HT1080 (cell line): Measurements from ENCODE around the gene CAMP. TPM values are rescaled to one million over a fixed set of nuclear protein-coding genes. Genes with fewer than 3 reads are reported as not detected.
"Not testable (repeated sequence)": the region's sequence is repeated elsewhere in the genome, so short reads cannot be mapped to it uniquely, and the experiment has no call there.

Experiments used
- DNase-seq: peaks from one replicate; pipeline ENCODE4 v3.0.0-alpha.2; 2015; ENCODE audit warnings: low read depth
- polyA plus RNA-seq, 2 experiments: library from polyadenylated mRNA; depleted of rRNA; stranded (reverse); fragments of >200 nt; gene quantifications; 2 replicates each; pipeline ENCODE4 v1.2.3, GENCODE V29; 2015
- total RNA-seq: library from RNA; depleted of rRNA; stranded (reverse); fragments of >200 nt; shearing (Covaris generic); gene quantifications from 2 replicates; pipeline ENCODE4 v1.2.3, GENCODE V29; 2014; rRNA removed

CAMP gene, protein sequence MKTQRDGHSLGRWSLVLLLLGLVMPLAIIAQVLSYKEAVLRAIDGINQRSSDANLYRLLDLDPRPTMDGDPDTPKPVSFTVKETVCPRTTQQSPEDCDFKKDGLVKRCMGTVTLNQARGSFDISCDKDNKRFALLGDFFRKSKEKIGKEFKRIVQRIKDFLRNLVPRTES
- total RNA-seq = not detected in 2 replicates
- polyA plus RNA-seq (2015; cell fraction: cytosol; rRNA removed) = not detected in 2 replicates
- polyA plus RNA-seq (2015; cell fraction: nucleus; rRNA removed) = not detected in 2 replicates

DNA sequence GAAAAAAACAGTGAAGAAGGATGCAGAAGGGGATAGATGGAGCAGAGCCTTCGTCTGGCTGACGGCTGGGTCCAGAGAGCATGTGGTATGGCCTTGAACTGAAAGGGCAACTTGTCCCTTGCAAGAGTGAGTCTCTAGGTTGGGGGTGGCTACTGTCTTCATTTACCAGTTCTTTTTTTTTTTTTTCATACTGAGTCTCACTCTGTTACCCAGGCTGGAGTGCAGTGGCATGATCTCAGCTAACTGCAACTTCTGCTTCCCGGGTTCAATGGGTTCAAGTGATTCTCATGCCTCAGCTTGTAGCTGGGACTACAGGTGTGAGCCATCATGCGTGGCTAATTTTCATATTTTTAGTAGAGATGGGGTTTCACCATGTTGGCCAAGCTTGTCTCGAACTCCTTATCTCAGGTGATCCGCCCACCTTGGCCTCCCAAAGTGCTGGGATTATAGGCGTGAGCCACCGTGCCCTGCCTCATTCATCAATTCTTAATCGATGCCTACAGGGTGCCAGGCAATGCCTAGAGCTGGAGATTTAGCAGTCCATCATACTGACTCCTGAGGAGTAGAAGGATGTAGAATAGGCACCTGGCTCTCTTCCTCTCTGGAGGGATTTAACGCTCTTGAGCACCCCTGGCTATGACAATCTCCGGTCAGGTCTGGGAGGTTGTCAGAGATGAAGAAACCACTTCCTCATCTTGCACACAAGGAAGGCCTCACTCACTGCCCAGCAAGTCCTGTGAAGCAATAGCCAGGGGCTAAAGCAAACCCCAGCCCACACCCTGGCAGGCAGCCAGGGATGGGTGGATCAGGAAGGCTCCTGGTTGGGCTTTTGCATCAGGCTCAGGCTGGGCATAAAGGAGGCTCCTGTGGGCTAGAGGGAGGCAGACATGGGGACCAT is at the start of gene CAMP:
Gene CAMP, plus strand, starts transcription at position 880 of the 898 bp plus-strand sequence. Its CDS starts 17 bp downstream, at position 897.
- peak; percentile 76 for DNase-seq

DNA sequence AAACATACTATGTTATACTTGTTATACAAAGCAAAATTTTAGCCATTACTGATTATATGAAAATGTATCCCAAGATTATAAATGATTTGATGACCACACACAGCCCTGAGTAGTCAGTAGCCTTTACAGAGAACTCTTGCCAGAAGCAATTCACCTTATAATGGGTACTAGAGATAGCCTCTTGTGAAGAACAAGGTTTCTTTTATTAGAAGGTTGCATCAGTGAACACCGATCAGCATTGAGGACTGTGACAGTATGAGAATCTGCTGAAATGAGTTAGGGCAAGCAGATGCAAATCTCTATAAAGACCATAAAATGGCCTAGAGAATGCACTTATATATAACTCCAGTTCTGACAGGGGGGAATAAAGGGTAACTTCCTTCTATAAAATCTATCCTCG is 45.2 kb upstream of the CAMP start:
- DNase-seq = no peak

DNA sequence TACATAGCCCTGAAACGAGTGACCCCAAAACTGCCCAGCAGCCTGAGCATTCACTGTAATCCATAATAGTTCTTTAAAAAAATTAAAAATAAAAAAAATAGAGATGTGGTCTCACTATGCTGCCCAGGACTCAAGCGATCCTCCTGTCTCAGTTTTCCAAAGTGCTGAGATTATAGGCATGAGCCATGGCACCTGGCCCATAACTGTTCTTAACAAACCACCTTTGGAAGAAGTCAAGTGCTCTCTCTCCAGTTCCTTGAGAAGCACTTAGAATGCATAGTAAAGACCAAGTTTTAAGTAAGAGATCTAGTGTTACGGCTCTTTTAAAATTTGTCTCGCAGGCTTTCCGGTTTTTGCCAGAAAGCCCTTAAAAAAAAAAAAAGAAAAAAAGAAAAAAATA is 43.3 kb upstream of the CAMP start:
- DNase-seq = no peak

DNA sequence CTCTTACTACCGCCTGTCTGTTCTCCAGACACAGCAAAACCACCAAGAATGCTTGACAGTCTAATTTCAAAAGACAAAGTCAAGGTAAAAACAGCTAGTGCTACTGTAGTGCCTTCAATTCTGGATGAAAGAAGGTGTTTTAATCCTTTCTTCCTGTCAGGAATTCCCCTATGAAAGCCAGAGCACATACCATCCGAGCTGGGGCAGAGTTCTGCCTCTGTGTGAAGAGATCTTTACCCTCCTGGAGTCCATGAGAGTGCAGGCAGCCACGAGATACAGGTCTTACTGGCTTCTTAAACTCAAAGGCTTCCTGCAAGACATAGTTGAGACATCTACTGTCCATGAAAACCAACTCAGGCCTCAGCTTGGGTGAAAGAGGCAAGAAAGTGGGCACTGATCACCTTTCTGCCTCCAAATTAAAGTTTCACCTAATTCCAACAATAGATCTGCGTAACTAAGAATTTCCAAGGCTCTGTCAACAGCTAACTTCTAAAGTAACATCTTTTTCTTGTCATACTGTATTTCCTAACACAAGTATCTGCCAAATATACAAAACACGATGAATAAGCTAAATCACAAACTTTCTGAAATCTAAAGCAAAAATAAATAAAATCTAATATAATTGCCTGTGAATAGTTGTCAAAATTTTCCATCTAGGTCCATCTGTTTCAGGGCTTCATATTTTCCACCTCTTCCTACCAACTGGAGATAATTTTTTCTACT is 42.6 kb upstream of the CAMP start:
- DNase-seq = no peak

DNA sequence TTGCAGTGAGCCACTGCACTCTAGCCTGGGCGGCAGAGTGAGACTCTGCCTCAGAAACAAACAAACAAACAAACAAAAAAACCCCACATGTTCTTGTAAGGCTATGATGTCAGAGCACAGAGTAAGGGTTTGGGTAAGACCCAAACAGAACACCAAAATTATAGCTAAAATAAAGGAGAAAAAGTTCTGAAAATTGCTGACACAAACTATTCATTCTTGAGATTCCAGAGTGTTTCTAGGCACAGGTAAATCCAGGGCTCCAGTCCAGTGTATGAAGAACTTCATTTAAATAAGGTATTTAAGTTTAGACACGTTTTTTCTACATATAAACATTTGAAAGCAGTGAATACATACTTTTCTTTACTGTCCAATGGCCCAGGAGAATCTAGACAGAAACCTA is 39.0 kb upstream of the CAMP start:
- no peak for DNase-seq

DNA sequence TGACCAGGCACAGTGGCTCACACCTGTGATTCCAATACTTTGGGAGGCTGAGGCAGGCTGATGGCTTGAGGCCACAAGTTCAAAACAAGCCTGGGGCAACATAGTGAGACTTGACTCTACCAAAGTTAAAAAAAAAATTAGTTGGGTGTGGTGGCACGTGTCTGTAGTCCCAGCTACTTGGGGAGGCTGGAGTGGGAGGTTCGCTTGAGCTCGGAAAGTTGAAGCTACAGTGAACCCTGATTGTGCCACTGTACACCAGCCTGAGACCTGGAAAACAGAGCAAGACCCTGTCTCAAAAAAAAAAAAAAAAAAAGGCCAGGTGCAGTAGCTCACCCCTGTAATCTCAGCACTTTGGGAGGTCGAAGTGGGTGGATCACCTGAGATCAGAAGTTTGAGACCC is 38.2 kb upstream of the CAMP start:
- DNase-seq = no peak

DNA sequence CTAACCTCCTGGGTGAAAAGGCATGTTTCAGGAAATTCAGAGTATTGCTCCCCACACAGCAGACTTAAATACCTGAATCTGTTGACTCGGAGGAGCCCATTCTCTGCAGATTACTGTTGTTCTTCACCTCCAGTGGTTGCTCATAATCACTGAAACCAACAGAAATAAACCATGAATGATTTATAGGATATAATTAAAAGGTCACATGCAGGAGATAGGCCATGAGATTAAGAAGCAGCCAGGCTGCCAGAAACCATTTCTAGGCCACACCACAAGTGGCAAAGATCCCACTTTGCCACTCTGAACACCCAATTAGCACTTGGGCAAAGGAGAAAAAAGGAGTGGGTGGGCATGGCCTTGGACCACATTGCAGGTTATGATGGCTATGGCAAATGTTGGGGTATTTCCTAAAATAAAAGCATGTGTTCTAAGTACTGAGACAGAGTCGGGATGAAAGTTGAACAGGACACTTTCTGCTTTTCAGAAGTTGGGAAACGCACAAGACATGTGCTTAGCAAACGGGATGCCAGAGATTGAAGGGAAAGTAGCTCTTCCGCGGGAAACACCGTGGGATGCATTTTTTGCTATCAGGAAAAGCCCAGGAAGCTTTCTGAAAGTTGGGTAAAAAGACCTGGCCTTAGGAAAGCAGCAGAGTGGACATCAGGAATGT is 36.5 kb upstream of the CAMP start:
- DNase-seq = peak; percentile 5

DNA sequence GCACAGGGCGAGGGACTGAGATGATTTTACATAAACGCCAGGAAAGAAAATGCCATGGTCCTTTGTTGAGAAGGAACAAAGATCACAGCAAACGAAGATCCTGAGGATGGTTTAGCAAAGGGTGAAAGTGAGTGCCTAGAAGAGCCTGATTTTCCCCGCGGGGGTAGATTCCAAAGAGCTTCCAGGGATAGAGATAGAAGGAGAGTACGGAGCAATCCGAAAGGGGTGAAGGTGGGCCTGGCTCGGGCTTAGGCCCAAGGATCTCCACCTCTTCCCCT is 36.1 kb upstream of the CAMP start:
- DNase-seq = peak; percentile 6

DNA sequence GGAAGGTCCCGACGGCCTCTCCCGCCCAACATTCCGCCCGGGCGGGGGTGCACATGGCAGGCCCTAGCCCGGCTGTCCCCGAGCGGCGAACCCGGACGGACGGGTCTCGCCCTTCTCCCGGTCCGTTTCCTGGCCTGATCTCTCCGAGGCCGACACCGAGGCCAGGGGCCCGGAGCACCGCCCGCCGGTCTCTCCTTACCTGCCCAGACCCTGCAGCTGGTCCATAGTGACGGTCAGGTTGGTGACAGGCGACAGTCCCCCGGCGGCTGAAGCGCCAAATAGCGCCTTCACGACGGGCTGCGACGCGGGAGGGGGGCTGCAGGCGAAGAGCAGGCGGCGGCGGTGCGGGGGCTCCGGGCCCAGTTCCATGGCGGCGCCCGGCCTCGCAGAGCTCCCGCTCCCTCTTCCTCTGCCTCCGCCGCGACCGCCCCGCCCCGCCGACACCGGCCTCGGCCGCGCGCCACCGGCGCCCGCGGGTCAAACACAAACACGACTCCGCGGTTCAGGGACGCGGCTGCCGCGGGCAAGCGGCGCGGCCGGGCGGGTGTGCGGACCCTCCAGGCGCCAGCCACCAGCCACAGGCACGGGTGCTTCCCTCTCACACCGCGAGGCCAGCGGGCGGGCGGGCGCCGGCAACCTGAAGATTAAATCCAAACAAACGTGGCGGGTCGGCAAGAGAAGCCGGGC is 35.6 kb upstream of the CAMP start:
- DNase-seq = peak; percentile 7

DNA sequence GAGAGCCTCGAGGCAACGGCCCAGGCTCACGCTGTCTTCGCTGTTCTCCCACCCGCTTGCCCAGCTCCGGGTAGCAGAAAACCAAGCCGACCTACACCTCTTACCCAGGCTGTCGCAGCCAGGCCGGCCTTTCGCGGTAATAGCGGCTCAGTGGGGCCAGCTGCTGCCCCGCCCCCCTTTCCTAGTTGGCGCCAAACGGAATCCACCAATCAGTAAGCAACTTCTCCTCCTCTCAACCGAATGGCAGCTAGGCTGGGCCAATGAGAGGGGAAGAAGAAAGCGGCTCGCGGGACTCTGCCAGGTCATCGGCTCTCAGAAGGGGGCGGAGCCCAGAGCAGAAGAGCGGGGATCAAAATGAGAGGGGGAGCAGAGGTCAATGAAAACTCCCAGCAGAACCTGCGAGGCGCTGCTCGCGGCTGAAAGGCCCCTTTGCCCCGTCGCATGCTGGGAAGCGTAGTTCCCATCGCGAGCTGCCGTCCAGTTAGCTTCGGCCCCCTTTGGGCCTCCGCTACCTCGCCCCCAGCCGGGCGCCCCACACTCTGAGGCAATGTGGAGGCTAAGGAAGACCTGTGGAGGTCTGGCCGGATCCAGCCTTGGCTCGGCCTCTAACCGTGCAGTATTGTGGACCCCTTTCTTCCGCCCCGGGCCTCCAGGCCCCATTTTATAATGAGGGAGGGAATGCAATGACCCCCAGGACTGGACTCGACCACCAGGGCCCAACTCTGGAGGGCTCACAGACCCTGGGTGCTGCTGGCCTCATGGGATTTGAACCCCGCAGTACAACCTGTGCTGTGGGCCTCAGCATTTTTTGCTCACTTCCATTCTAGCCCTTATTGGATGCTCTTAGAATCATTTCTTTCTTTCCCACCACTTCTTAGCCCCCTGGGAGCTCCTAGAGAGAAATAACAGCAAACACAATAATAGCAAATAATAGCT is 34.8 kb upstream of the CAMP start, which contains the start of gene CDC25A:
Gene CDC25A, minus strand, starts transcription at position 152 of the 936 bp plus-strand sequence. CDS start 470 bp downstream, outside the sequence.
- DNase-seq = peak; percentile 100

DNA sequence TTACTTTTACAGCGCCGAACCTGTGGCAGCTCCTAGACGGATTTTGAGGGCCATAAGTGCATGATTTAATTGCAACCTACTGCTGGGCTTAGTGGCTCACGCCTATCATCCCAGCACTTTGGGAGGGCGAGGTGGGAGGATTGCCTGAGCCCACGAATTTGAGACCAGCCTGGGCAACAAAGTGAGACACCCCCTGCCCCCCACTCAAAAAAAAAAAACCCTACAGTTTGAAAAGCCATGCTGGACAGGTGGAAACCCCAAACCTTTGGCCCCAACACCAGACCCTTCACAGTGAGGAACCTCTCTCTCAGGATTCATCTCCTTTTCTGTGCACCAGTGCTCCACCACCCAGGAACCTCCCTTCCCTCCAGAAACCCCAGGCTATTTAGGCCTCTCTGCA is 34.0 kb upstream of the CAMP start:
- no peak for DNase-seq

DNA sequence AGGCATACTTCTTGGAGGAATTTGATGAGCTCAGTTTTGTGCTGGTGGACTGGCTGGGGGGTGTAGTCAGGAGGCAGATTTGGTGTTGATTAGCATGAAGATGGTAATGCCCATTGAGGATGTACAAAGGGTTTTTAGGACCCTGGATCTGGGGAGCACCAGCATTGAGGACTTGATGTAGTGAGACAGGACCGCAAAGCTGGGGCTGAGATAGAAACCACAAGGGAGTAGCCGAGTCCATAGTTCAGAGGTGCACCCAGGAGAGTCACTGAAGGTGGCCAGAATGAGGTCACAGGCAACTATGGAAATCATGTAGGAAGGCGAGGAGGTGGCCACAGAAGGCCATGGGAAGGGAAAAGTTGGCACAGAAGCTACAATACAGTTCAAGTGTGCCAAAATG is 32.4 kb upstream of the CAMP start:
- no peak for DNase-seq

DNA sequence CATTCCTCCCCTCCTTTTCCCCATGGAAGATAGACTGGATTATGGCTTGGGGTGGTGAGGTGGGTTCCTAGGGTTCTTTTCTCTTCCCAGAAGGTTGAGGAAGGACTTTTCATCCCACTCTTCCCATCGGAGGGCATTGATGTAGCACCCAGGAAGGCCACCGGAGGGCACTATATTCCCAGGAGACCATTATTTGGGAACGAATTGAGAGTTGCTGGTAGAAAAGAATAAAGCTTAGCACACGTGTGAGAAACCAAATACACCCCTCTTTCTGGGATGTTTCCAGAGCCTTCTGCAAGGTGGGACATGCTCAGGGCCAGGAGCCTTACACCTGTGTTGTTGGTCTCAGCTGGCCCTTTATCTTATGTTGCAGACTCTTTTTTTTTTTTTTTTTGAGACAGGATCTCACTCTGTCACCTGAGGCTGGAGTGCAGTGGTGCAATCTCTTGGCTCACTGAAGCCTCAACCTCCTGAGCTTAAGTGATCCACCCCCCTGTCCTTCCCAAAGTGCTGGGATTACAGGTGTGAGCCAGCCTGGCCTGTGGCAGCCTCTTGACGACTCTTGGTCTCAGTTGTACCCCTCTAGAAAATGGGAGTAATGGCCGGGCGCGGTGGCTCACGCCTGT is 28.7 kb upstream of the CAMP start:
- DNase-seq = peak; percentile 60

DNA sequence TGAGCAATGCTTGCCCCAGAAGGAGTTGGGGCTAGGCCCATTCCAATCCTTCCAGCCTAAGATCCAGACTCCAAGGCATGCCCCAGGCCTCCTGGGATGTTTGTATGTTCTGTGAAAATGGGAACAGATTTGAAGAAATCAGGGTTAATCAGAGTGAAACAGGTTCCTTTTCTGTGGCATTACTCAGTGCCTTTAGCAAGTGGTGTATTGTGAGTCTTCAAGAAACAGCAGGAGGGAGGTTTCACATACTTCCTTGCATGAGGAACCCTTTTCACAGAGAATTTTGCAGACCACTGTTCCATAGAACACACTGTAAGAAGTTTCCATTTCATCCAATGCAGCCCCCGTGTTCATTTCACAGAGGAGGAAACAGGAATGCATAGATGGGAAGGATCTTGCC is 26.7 kb upstream of the CAMP start:
- no peak for DNase-seq

DNA sequence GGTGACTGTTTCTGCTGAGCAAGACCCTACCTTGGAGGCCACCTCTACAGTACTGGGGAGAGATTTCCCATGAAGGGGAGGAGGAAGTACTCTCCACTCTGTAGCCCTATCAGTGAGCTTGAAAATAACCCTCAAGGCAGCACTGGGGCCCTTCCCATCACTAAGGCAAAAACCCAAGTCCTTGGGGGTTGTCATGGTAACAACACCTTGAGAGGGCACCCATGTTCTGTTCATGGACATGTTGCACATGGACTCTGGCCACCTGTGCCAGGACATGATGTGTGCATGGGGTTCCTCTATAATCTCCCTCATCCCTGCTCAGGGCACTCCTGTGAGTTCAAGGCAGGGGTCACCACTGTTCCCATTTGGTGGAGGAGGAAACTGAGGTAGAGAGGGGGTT is 24.2 kb upstream of the CAMP start:
- no peak for DNase-seq

DNA sequence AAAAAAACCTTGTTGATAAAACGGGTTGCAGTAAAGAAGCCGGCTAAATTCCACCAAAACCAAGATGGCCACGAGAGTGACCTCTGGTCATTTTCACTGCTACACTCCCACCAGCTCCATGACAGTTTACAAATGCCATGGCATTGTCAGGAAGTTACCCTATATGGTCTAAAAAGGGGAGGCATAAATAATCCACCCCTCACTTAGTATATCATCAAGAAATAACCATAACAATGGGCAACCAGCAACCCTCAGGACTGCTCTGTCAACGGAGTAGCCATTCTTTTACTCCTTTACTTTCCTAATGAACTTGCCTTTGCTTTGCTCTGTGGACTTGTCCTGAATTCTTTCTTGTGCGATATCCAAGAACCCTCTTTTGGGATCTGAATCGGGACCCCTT is 20.7 kb upstream of the CAMP start:
- no peak for DNase-seq

DNA sequence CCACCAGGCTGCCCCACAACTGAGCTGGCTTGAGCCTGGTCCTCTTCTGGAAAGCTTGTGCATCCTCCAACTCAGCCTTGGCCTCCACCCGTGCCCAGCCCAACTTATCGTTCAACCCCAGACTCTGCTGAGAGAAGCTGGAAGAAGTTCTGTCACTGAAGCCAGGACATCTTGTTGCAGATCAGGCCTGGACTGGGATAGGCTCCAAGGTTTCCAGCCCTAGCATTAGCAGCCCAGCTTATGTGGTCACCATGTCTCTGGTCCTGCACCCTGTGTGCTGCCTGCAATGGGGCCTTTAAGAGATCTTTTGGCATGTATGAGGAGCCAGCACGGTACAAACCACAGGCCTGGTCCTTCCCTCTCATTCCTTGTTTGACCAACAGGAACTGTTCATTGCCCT is 15.2 kb upstream of the CAMP start:
- no peak for DNase-seq

DNA sequence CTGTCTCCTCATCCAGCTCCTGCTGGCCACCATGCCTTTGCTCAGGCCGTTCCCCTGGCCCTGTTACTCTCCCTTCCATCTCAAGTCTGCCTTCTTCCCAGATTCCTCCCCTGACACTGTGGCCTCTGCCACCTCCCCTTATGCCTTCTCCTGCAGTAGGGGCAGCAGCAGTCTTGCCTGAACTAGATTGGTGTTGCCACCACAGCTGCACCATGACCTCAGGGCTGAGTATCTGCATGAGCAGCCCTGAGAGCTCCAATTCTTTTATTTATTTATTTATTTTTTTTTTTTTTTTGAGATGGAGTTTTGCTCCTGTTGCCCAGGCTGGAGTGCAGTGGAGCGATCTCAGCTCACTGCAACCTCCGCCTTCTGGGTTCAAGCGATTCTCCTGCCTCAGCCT is 13.8 kb upstream of the CAMP start:
- no peak for DNase-seq

DNA sequence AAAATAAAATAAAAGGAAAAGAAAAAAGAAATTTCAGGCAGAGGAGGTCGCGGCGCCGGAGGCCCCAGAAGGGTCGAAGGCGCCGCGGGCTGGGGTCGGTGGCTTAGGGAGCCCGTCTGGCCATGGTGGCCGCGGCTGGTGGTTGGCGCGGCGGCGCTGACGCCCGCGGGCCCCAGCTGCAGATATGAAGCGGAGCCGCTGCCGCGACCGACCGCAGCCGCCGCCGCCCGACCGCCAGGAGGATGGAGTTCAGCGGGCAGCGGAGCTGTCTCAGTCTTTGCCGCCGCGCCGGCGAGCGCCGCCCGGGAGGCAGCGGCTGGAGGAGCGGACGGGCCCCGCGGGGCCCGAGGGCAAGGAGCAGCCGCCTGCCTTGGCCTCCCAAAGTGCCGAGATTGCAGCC is 12.8 kb upstream of the CAMP start:
- not testable (repeated sequence) for DNase-seq
